B cell (primary cell): Measurements from ENCODE around the gene DIAPH1.

Experiments
- CTCF ChIP-seq: fragments of 200-600 bp; IDR thresholded peaks from one replicate; pipeline ENCODE4 v1.8.0; 2022; ENCODE audit warnings: antibody characterized with exemption, mild to moderate bottlenecking
- EZH2 ChIP-seq: IDR thresholded peaks from 2 replicates; pipeline ENCODE4 v1.6.1; 2012; ENCODE audit warnings: borderline replicate concordance, low read depth, mild to moderate bottlenecking, moderate library complexity, low read length; ENCODE audit not compliant: insufficient read depth, poor library complexity, severe bottlenecking

GRCh38 chr5:141510850-141511601 is 107.8 kb downstream of the DIAPH1 start:
- TF ChIP-seq CTCF (no peak), EZH2 (no peak)
